GM23248 (cell line): ENCODE data around the gene ZNF616. TPM values are rescaled to one million over a fixed set of nuclear protein-coding genes. Genes with fewer than 3 reads are reported as not detected.

ENCODE experiments used
- DNase-seq: peaks from one replicate; pipeline ENCODE4 v3.0.0-alpha.2; 2015
- H2AFZ ChIP-seq: fragments of 200-600 bp; sonication (generic); 2 replicates; pipeline ENCODE4 v1.6.1; 2016; ENCODE audit warnings: antibody characterized with exemption
- H3F3A ChIP-seq: fragments of 200-600 bp; sonication (generic); 2 replicates; pipeline ENCODE4 v1.6.1; 2016; ENCODE audit warnings: mild to moderate bottlenecking, antibody characterized with exemption, mixed run types; ENCODE audit not compliant: insufficient read depth
- H3K27ac ChIP-seq: fragments of 200-600 bp; sonication (generic); 2 replicates; pipeline ENCODE4 v1.5.1; 2016; ENCODE audit warnings: mild to moderate bottlenecking
- H3K27me3 ChIP-seq: fragments of 200-600 bp; sonication (generic); replicated peaks from 2 replicates; pipeline ENCODE4 v1.6.1; 2016; ENCODE audit warnings: mild to moderate bottlenecking; ENCODE audit not compliant: insufficient read depth
- H3K36me3 ChIP-seq: fragments of 200-600 bp; sonication (generic); 2 replicates; pipeline ENCODE4 v1.6.1; 2016; ENCODE audit warnings: low read depth, mild to moderate bottlenecking
- H3K4me1 ChIP-seq: fragments of 200-600 bp; sonication (generic); 2 replicates; pipeline ENCODE4 v1.6.1; 2016; ENCODE audit warnings: mild to moderate bottlenecking; ENCODE audit not compliant: insufficient read depth
- H3K4me2 ChIP-seq: fragments of 200-600 bp; sonication (generic); one replicate; pipeline ENCODE4 v1.6.1; 2016; ENCODE audit warnings: mild to moderate bottlenecking; ENCODE audit not compliant: unreplicated experiment
- H3K4me3 ChIP-seq: fragments of 200-600 bp; sonication (generic); 2 replicates; pipeline ENCODE4 v1.5.1; 2016; ENCODE audit warnings: mild to moderate bottlenecking
- H3K79me2 ChIP-seq: fragments of 200-600 bp; sonication (generic); 2 replicates; pipeline ENCODE4 v1.6.1; 2016; ENCODE audit warnings: mild to moderate bottlenecking; ENCODE audit not compliant: insufficient read depth
- H3K9ac ChIP-seq: fragments of 200-600 bp; sonication (generic); 2 replicates; pipeline ENCODE4 v1.6.1; 2016; ENCODE audit warnings: mild to moderate bottlenecking
- H3K9me2 ChIP-seq: fragments of 200-600 bp; sonication (generic); 2 replicates; pipeline ENCODE4 v1.6.1; 2016; ENCODE audit warnings: mixed run types, mild to moderate bottlenecking, moderate library complexity; ENCODE audit not compliant: insufficient read depth
- H3K9me3 ChIP-seq: fragments of 200-600 bp; sonication (generic); one replicate; pipeline ENCODE4 v1.6.1; 2017; ENCODE audit warnings: low read depth
- H4K20me1 ChIP-seq: fragments of 200-600 bp; sonication (generic); 2 replicates; pipeline ENCODE4 v1.6.0; 2016; ENCODE audit not compliant: insufficient read depth
- EZH2 ChIP-seq: fragments of 200-600 bp; sonication (generic); IDR thresholded peaks from 2 replicates; pipeline ENCODE4 v1.6.1; 2018; ENCODE audit warnings: antibody characterized with exemption, mild to moderate bottlenecking; ENCODE audit not compliant: insufficient read depth, poor library complexity, severe bottlenecking
- EZH2phosphoT487 ChIP-seq: fragments of 200-600 bp; sonication (generic); IDR thresholded peaks from 2 replicates; pipeline ENCODE4 v1.6.1; 2018; ENCODE audit warnings: antibody characterized with exemption, moderate library complexity, mild to moderate bottlenecking, low read depth; ENCODE audit not compliant: insufficient read depth
- WGBS, 2 experiments: methylation state at CpG; one replicate each; pipeline ENCODE4 v1.1.6; 2015 to 2017; ENCODE audit warnings: low lambda C conversion rate in 2 of 2, low coverage in 1 of 2; ENCODE audit errors: missing lambda C conversion rate in 2 of 2; 5-methylcytosine and 5-hydroxymethylcytosine counted together
- in situ Hi-C: fragments of 300-500 bp; cut with MboI; formaldehyde crosslinking; loops from 2 replicates; pipeline ENCODE4 v1.15.0; 2020
- polyA plus RNA-seq: library from polyadenylated mRNA; unstranded; fragments of >200 nt; fragmentation: Nextera tagmentation; extraction: Ambion mirVana; gene quantifications from 2 replicates; pipeline ENCODE4 v1.2.1, GENCODE V29; 2016
- total RNA-seq: library from RNA; depleted of rRNA; stranded (reverse); fragments of >200 nt; shearing (Covaris generic); gene quantifications from 2 replicates; pipeline ENCODE4 v1.2.3, GENCODE V29; 2014

Gene ZNF616
- total and polyA plus RNA-seq, 2 experiments from 2014 or later = 4.7 to 5.8 TPM

DNA sequence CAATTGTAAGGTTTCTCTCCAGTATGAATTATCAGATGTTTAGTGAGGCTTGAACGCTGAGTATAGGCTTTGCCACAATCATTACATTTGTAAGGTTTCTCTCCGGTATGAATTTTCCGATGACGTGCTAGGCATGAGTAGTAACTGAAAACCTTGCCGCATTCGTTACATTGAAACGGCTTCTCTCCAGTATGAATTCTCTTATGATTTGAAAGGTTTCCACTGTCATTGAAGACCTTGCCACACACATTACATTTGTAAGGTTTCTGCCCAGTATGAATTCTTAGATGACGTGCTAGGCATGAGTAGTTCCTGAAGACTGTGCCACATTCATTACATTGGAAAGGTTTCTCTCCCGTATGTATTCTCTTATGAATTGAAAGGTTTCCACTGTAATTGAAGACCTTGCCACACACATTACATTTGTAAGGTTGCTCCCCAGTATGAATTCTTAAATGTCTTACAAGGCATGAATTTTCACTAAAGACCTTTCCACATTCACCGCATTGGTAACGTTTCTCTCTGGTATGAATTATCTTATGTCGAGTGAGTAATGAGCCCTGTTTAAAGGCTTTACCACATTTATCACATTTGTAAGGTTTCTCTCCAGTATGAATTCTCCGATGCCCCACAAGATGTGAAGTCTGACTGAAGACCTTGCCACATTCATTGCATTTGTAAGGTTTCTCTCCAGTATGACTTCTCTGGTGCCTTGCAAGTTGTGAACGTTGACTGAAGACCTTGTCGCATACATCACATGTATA is 16.0 kb upstream of the ZNF616 start:
- DNase-seq = no peak
- TF ChIP-seq EZH2phosphoT487 (no peak), EZH2 (no peak)
- no peaks in the 10 kb centered on the region for H3K79me2 ChIP-seq
- no peak overlapping the region for H2AFZ ChIP-seq
- H3K9me3 ChIP-seq = peaks cover 8% of the 10 kb centered on the region
- H3K27me3 ChIP-seq = no peaks in the 10 kb centered on the region
- no peak overlapping the region for H3K4me2 ChIP-seq
- no peaks in the 10 kb centered on the region for H3K9me2 ChIP-seq
- no peak overlapping the region for H3K27ac ChIP-seq
- H4K20me1 ChIP-seq = no peaks in the 10 kb centered on the region
- 96% methylated on average over 15 of the region's 15 CpGs for WGBS, 2 experiments
- H3K4me1 ChIP-seq = no peaks in the 10 kb centered on the region
- H3F3A ChIP-seq = peaks cover 5% of the 10 kb centered on the region; the same call in 1 of the 2 replicates
- peaks cover 41% of the 10 kb centered on the region for H3K36me3 ChIP-seq
- H3K4me3 ChIP-seq = no peak overlapping the region
- in situ Hi-C loops = no loop called here
- no peak overlapping the region for H3K9ac ChIP-seq

DNA sequence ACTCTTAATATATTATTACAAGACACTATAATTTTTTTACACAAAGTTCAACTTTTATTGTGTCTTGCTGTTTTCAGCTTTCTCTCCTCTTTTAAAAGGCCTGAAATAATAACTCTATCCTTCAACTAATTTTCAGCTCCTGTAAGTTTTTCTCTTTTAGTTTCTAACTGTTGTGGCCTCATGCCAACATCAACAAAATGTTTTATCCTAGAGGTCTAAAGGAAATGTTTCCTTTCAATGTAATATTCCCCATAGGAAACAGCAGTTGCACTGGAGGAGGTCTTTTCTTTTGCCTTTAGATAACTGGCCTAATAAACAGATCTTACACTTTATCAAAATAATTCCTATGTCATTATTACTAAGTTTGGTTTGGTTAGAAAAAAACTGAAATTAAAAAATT is 8.5 kb upstream of the ZNF616 start:
- no peak overlapping the region for H3K4me2 ChIP-seq
- no peaks in the 10 kb centered on the region for H3K27me3 ChIP-seq
- H3F3A ChIP-seq = no peaks in the 10 kb centered on the region
- H3K79me2 ChIP-seq = no peaks in the 10 kb centered on the region
- H3K9ac ChIP-seq = no peak overlapping the region
- H4K20me1 ChIP-seq = no peaks in the 10 kb centered on the region
- H3K4me1 ChIP-seq = no peaks in the 10 kb centered on the region
- H3K36me3 ChIP-seq = no peaks in the 10 kb centered on the region
- no peak overlapping the region for H3K4me3 ChIP-seq
- no peak overlapping the region for H2AFZ ChIP-seq
- H3K9me2 ChIP-seq = no peaks in the 10 kb centered on the region
- DNase-seq = no peak
- no peaks in the 10 kb centered on the region for H3K9me3 ChIP-seq
- TF ChIP-seq EZH2phosphoT487 = no peak
- no peak for TF ChIP-seq EZH2
- in situ Hi-C loops = no loop called here
- H3K27ac ChIP-seq = no peak overlapping the region

DNA sequence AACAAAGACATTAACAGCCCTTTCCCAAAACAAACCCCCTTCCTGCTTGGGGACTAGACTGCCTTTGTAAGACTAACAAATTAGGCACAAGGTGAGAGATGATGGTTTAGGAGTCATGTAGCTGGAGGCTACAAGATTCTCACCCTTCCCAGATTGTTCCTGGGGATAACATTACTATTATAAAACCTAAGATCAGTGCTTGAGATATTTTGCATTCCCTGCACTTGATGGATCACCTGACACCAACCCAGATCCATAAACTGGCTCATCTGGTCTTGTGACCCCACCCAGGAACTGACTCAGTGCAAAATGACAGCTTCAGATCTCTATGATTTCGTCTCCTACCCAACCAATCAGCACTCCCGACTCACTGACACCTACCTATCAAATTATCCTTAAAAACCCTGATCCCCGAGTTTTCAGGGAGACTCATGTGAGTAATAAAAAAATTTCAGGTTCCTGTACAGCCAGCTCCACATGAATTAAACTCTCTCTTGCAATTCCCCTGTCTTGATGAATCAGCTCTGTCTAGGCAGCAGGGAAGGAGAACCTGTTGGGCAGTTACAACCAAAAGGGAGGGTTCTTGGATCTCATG is 2.4 kb upstream of the ZNF616 start:
- Histone ChIP-seq H3K27me3 (no peaks in the 10 kb centered on the region), H3K4me2 (no peak overlapping the region), H4K20me1 (no peaks in the 10 kb centered on the region), H3K27ac (no peak overlapping the region), H2AFZ (no peak overlapping the region), H3K36me3 (no peaks in the 10 kb centered on the region), H3F3A (peaks cover 34% of the 10 kb centered on the region), H3K9ac (no peak overlapping the region), H3K79me2 (peaks cover 20% of the 10 kb centered on the region), H3K4me3 (no peak overlapping the region), H3K9me3 (no peaks in the 10 kb centered on the region), H3K4me1 (peaks cover 7% of the 10 kb centered on the region), H3K9me2 (no peaks in the 10 kb centered on the region)
- in situ Hi-C loops = no loop called here
- no peak for DNase-seq
- no peak for TF ChIP-seq EZH2
- TF ChIP-seq EZH2phosphoT487 = no peak
- WGBS, 2 experiments = 59 to 69% methylated on average over 3 of the region's 3 CpGs

DNA sequence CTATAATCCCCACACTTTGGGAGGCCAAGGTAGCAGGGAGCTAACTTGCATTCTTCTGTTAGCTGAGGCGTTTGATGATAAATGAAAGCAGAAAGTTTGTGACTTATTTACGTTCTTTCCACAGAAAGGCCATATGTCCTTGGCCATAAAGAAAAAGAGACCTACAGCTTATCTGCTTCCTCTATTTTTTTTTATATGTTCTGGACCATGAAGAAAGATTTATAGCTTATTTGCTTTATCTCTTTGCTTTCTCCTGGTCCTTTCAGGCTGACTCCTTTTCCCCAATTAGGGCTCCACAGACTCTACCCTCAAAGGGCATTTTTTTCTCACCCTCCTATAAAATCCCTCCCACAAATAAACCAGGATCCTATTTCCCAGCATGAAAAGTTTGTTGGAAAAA is 1.5 kb upstream of the ZNF616 start:
- Histone ChIP-seq H3K4me2 (no peak overlapping the region), H3K9me3 (no peaks in the 10 kb centered on the region), H3K4me3 (no peak overlapping the region), H3K9me2 (no peaks in the 10 kb centered on the region), H3K4me1 (peaks cover 7% of the 10 kb centered on the region), H3F3A (peaks cover 34% of the 10 kb centered on the region), H2AFZ (no peak overlapping the region), H3K27me3 (no peaks in the 10 kb centered on the region), H3K27ac (no peak overlapping the region), H3K36me3 (no peaks in the 10 kb centered on the region), H3K9ac (no peak overlapping the region), H4K20me1 (no peaks in the 10 kb centered on the region), H3K79me2 (peaks cover 28% of the 10 kb centered on the region)
- WGBS, 2 experiments = 43 to 63% methylated on average over 2 of the region's 2 CpGs
- in situ Hi-C loops = no loop called here
- TF ChIP-seq EZH2 = no peak
- DNase-seq = no peak
